Rectal smooth muscle tissue (tissue), 1 donor: ENCODE data around the gene KERA.

Experiments
- H3K27ac ChIP-seq: one replicate; pipeline ENCODE4 v1.7.0; 2013; ENCODE audit warnings: low read depth, low read length, inconsistent platforms
- H3K27me3 ChIP-seq: one replicate; pipeline ENCODE4 v1.7.0; 2013; ENCODE audit warnings: low read length; ENCODE audit not compliant: control insufficient read depth, insufficient read depth
- H3K36me3 ChIP-seq: one replicate; pipeline ENCODE4 v1.7.0; 2013; ENCODE audit warnings: low read length; ENCODE audit not compliant: control insufficient read depth, insufficient read depth
- H3K4me1 ChIP-seq: one replicate; pipeline ENCODE4 v1.7.0; 2013; ENCODE audit warnings: low read length; ENCODE audit not compliant: control insufficient read depth, insufficient read depth
- H3K4me3 ChIP-seq: one replicate; pipeline ENCODE4 v1.7.0; 2013; ENCODE audit warnings: low read length
- H3K9ac ChIP-seq: one replicate; pipeline ENCODE4 v1.7.0; 2013; ENCODE audit warnings: low read length

KERA gene

GRCh38 chr12:91033251-91033650 lies 24.6 kb downstream of the KERA start:
- no peaks in the 10 kb centered on the region for H3K36me3 ChIP-seq
- no peaks in the 10 kb centered on the region for H3K4me1 ChIP-seq
- H3K9ac ChIP-seq: no peak overlapping the region
- no peaks in the 10 kb centered on the region for H3K27me3 ChIP-seq
- no peak overlapping the region for H3K4me3 ChIP-seq
- H3K27ac ChIP-seq: no peak overlapping the region

DNA sequence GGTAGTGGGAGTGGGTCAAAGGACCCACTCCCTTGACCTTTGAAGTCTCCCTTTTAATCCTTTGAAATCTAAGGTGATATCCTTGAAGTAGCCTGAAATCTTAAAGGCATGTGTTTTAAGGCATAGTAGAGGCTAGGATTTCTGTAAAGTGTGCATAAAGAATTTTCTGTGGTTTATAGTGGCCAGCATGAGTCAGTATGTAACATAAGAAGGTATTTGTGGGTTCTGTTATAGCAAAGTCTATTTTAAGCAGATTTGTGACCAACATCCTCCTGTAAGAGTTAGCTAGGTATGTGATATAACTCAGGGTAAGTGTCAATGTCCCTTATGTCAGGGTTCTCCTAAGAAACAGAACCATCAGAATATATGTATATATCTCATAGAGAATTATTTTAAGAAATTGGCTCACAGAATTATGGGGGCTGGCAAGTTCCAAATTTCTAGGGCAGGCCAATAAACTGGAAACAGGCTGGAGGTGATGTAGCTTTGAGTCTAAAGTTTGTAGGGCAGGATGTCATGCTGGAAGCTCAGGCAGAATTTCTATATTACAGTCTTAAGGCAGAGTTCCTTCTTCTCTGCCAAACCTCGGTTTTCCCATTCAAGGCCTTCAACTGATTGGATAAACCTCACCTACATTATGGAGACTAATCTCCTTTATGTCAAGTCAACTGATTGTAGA lies 34.4 kb downstream of the KERA start:
- H3K27ac ChIP-seq: no peak overlapping the region
- H3K9ac ChIP-seq: no peak overlapping the region
- H3K4me3 ChIP-seq: no peak overlapping the region
- no peaks in the 10 kb centered on the region for H3K4me1 ChIP-seq
- H3K27me3 ChIP-seq: no peaks in the 10 kb centered on the region
- no peaks in the 10 kb centered on the region for H3K36me3 ChIP-seq

- Histone ChIP-seq H3K9ac (no peak overlapping the region), H3K27me3 (no peaks in the 10 kb centered on the region), H3K4me3 (no peak overlapping the region), H3K36me3 (no peaks in the 10 kb centered on the region), H3K27ac (no peak overlapping the region), H3K4me1 (no peaks in the 10 kb centered on the region)
Observed at GRCh38 chr12:91021076-91021475, 36.7 kb downstream of the KERA start.

DNA sequence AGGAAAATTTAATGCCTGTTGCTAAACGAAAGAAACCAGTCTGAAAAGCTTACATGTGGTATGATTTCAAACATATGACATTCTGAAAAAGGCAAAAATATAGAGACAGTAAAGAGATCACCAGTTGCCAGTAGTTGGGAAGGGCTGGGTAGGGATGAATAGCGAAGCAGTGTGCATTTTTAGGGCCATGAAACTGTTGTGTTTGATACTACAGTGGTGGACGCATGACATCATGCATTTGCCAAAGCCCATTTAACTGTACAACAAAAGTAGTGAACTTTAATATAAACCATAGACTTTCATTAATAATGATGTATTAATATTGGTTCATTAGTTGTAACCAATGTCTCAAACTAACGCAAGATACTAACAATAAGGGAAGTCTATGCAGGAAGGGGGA lies 38.4 kb downstream of the KERA start:
- Histone ChIP-seq H3K4me3 (no peak overlapping the region), H3K4me1 (no peaks in the 10 kb centered on the region), H3K36me3 (no peaks in the 10 kb centered on the region), H3K27me3 (no peaks in the 10 kb centered on the region), H3K27ac (no peak overlapping the region), H3K9ac (no peak overlapping the region)

- H3K27me3 ChIP-seq: no peaks in the 10 kb centered on the region
- no peak overlapping the region for H3K4me3 ChIP-seq
- no peaks in the 10 kb centered on the region for H3K36me3 ChIP-seq
- no peak overlapping the region for H3K9ac ChIP-seq
- no peak overlapping the region for H3K27ac ChIP-seq
- H3K4me1 ChIP-seq: no peaks in the 10 kb centered on the region
Observed at GRCh38 chr12:91017511-91018263, 40.1 kb downstream of the KERA start.

DNA sequence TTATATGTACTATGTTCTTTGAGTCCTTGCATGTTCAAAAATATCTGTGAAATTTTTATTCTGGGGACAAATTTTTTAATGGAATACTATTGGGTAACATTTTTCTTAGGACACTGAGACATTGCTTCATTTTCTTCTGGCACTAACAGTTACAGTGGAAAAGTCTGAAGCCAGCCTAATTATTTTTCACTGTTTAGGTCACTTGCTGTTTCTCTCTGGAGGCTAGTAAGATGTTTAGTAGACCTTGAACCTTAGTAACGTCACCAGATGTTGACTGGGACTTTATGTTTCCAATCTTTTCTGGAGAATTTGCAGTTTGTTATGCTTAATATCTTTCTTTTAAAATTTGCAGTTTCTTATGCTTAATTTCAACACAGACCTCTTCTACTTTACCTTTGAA lies 40.8 kb downstream of the KERA start:
- Histone ChIP-seq H3K36me3 (no peaks in the 10 kb centered on the region), H3K9ac (no peak overlapping the region), H3K27me3 (no peaks in the 10 kb centered on the region), H3K4me1 (no peaks in the 10 kb centered on the region), H3K27ac (no peak overlapping the region), H3K4me3 (no peak overlapping the region)

DNA sequence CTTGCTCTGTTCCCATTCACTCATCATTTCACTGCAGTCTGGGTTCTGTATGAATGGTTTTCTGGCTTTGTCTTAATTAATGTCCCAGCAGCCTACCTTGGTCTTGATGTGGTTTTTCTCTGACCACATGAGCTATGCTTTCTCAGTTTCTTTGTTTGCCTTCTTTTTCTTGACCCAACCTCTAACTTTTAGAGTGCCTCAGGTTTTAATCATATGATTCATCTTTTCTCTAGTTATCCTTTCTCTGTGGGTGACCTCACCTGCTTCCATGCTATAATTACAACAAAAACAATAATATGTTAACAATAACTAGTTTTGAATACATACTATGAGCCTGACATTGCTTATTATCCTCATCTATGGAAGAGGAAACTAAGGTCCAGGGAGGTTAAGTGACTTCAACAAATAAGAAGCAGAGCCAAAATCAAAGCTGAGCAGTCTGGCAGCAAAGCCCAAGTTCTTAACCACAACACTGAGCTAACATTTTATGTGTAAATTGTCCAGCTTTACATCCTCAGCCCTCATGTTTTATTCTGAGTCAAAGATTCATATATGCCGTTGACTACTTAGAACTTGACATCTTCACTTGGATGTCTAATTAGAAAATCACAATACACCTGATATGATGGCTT lies 48.4 kb downstream of the KERA start:
- Histone ChIP-seq H3K4me3 (no peak overlapping the region), H3K27ac (no peak overlapping the region), H3K36me3 (no peaks in the 10 kb centered on the region), H3K27me3 (no peaks in the 10 kb centered on the region), H3K9ac (no peak overlapping the region), H3K4me1 (no peaks in the 10 kb centered on the region)

DNA sequence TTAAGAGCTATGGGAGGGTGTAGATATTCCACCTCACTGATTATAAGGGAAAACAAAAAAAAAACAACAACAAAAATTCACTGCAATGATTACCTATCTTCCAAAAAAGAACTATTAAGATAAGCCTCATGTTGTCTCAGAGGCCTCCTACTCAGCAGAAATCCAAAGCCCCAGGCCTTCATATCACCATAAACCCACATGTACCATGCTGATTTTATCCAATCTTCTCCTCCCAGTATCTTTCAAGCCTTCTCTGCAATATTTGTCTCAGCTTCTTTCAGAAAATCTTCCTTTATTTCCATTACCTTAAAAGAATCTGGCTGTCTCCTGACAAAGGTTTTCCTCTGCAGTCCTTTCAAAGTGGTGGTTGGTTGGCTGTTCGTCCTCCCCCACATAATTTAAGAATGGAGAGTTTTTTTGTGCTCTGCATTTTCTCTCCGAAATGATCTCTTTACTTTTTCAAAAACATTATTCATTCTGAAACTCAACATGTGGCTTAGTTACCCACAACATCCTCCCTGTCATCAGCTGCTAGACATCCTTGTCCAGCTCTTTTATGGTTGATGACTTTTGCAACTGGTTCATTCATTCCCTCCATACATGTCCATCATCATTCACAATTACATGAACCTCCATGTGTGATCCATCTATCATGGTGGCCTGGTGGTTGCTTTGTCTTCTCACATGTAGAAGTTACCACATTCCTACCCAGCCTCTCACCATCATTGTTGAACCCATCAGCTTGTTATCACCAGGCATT lies 50.1 kb downstream of the KERA start:
- H3K4me3 ChIP-seq: no peak overlapping the region

DNA sequence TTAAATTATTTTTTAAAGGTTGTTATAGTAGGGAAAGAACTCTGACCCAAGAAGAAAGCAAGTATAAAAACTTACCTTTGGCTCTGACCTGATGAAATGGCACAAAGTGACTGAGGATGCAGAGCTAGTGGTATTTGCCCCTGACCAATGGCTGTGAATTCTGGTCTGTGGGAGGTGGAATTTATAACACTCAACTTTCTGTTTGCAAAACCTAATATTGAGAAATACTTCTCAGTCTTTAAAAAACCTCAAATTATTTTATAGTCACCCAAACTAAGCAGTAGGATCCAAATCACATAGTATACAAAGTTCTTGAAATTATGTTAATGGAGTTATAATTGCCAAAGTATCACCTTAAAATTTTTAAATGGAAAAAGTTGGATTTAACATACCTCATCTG lies 53.0 kb downstream of the KERA start, which contains the start of gene EPYC:
TSS of gene EPYC (minus strand) at position 101 of the 400 bp plus-strand sequence. CDS start 2,407 bp downstream, outside the sequence.
- Histone ChIP-seq H3K27ac (no peak within 1 kb of the TSS), H3K9ac (no peak within 1 kb of the TSS), H3K27me3 (no peaks in the 10 kb centered on the region), H3K4me1 (no peaks in the 10 kb centered on the region), H3K4me3 (no peak within 1 kb of the TSS), H3K36me3 (no peaks in the 10 kb centered on the region)

More for the DNA sequence above, 50.1 kb downstream of the KERA start:
- Histone ChIP-seq H3K36me3 (no peaks in the 10 kb centered on the region), H3K27me3 (no peaks in the 10 kb centered on the region), H3K9ac (no peak overlapping the region), H3K27ac (no peak overlapping the region), H3K4me1 (no peaks in the 10 kb centered on the region)

DNA sequence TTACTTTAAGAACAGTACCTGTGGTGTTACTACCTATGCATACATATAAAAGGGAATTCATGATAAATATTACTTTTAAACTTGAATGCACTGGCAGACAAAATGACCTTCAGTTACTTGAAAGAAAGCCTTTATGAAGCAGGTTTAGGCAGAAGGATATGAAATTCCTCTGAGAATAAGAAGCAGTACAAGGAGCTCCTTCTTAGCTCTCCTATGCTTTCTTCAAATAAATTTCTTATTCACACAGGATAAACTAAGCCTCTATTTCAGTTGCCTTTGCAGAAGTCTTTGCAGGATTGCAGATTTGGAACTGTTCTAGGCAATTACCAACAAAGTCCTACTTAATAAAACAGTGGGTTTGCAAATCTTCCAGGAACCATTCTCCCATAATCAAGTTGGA lies 54.1 kb downstream of the KERA start:
- Histone ChIP-seq H3K4me1 (no peaks in the 10 kb centered on the region), H3K4me3 (no peak overlapping the region), H3K9ac (no peak overlapping the region), H3K36me3 (no peaks in the 10 kb centered on the region), H3K27ac (no peak overlapping the region), H3K27me3 (no peaks in the 10 kb centered on the region)

DNA sequence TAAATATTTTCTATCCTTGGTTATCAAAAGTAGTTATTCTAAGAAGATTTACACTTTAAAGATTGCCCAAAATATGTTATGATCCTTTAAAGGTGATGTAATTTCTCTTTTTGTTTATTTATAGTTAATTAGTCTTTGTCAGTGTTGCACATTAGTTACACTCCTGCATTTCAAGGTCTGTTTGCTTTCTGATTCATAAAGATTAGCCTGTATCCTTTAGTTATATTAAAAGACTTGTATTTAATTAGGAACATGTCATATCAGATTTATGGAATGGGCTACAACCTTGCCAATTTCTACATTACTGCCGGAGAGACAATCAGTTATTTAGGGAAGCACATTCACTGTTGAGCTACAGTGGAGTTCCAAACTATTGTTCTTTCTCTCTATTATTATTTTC lies 56.5 kb downstream of the KERA start:
- Histone ChIP-seq H3K27me3 (no peaks in the 10 kb centered on the region), H3K9ac (no peak overlapping the region), H3K27ac (no peak overlapping the region), H3K4me1 (no peaks in the 10 kb centered on the region), H3K36me3 (no peaks in the 10 kb centered on the region), H3K4me3 (no peak overlapping the region)
